GM23338 (cell line): ENCODE measurements around the gene MTMR1.

Experiments
- CREB1 ChIP-seq: fragments of 250-450 bp; sonication (Bioruptor Pico); IDR thresholded peaks from 2 replicates; pipeline ENCODE4 v1.5.0; 2020; ENCODE audit warnings: low read depth, mild to moderate bottlenecking, moderate library complexity
- ETS1 ChIP-seq: IDR thresholded peaks from 2 replicates; pipeline ENCODE4 v1.6.1; 2016; ENCODE audit warnings: antibody characterized with exemption
- EZH2 ChIP-seq: fragments of 200-600 bp; sonication (generic); IDR thresholded peaks from one replicate; pipeline ENCODE4 v1.8.0; 2017; ENCODE audit warnings: antibody characterized with exemption, mild to moderate bottlenecking, low read depth; ENCODE audit not compliant: unreplicated experiment
- EZH2phosphoT487 ChIP-seq: fragments of 200-600 bp; sonication (generic); IDR thresholded peaks from one replicate; pipeline ENCODE4 v1.8.1; 2018; ENCODE audit warnings: antibody characterized with exemption; ENCODE audit not compliant: unreplicated experiment
- JUNB ChIP-seq: IDR thresholded peaks from one replicate; pipeline ENCODE4 v1.6.1; 2016; ENCODE audit warnings: antibody characterized with exemption; ENCODE audit not compliant: unreplicated experiment
- NANOG ChIP-seq: IDR thresholded peaks from 2 replicates; pipeline ENCODE4 v1.6.1; 2016; ENCODE audit warnings: antibody characterized with exemption, borderline replicate concordance
- POLR2AphosphoS5 ChIP-seq: IDR thresholded peaks from 2 replicates; pipeline ENCODE4 v1.6.1; 2016; ENCODE audit warnings: antibody characterized with exemption, low read depth
- REST ChIP-seq: IDR thresholded peaks from one replicate; pipeline ENCODE4 v1.6.1; 2018; ENCODE audit warnings: antibody characterized with exemption; ENCODE audit not compliant: unreplicated experiment
- STAT1 ChIP-seq: IDR thresholded peaks from one replicate; pipeline ENCODE4 v1.6.1; 2016; ENCODE audit warnings: antibody characterized with exemption; ENCODE audit not compliant: unreplicated experiment
- ZNF114 ChIP-seq: fragments of 250-450 bp; sonication (Bioruptor Pico); IDR thresholded peaks from 2 replicates; pipeline ENCODE4 v1.5.0; 2020; ENCODE audit warnings: mild to moderate bottlenecking, moderate library complexity
- ZNF331 ChIP-seq: fragments of 250-450 bp; sonication (Bioruptor Pico); IDR thresholded peaks from 2 replicates; pipeline ENCODE4 v1.5.0; 2020; ENCODE audit warnings: low read depth, mild to moderate bottlenecking, moderate library complexity
- TF ChIP-seq, protein P1 (sequence below), 2 experiments: fragments of 200-600 bp in 1 of 2; sonication (generic) in 1 of 2; conservative IDR thresholded peaks; 2 replicates each; pipeline versions ENCODE4 v1.5.1 to v1.6.1; 2016 to 2017; ENCODE audit warnings: antibody characterized with exemption in 2 of 2, low read depth in 2 of 2, mild to moderate bottlenecking in 2 of 2, moderate library complexity in 1 of 2

DNA sequence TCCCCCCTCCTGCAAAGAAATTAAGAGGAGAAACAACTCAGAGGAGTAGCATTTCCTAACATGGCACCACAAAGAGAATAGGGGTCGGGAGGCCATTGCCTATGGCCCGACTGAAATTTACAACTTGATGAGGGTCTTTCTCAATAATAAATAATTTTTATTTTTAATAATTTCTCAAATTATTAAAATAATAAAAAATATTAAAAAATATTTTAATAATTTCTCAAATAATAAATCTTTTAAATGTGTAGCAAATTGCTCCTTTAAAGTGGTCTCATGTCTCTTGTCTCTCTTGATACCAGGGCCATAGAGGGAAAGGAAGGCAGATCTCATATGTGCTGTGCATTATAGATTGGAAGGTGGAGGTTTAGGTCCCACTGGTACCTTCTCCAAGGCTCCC, 49.2 kb upstream of the MTMR1 start:
- TF ChIP-seq, protein P1, sequence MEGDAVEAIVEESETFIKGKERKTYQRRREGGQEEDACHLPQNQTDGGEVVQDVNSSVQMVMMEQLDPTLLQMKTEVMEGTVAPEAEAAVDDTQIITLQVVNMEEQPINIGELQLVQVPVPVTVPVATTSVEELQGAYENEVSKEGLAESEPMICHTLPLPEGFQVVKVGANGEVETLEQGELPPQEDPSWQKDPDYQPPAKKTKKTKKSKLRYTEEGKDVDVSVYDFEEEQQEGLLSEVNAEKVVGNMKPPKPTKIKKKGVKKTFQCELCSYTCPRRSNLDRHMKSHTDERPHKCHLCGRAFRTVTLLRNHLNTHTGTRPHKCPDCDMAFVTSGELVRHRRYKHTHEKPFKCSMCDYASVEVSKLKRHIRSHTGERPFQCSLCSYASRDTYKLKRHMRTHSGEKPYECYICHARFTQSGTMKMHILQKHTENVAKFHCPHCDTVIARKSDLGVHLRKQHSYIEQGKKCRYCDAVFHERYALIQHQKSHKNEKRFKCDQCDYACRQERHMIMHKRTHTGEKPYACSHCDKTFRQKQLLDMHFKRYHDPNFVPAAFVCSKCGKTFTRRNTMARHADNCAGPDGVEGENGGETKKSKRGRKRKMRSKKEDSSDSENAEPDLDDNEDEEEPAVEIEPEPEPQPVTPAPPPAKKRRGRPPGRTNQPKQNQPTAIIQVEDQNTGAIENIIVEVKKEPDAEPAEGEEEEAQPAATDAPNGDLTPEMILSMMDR (conservative IDR thresholded peaks at IDR 0.05; ENCODE audit: low read depth in 2 of 2) = no peak
- TF ChIP-seq ETS1 (no peak), POLR2AphosphoS5 (no peak), EZH2 (no peak), CREB1 (no peak), ZNF331 (CRISPR knock-in tag) (no peak), JUNB (no peak), REST (no peak), STAT1 (no peak), EZH2phosphoT487 (no peak), ZNF114 (CRISPR knock-in tag) (no peak), NANOG (no peak)
